ENCODE data around the gene MMP12.

MMP12 gene

GRCh38 chr11:102868339-102868738, 6.4 kb downstream of the MMP12 start:
- no peak for TF ChIP-seq RAD21 (IDR thresholded peaks at IDR 0.05; ENCODE audit: low read depth)
- no peak for TF ChIP-seq NFIC (IDR thresholded peaks at IDR 0.05)
- no peak for TF ChIP-seq EP300 (IDR thresholded peaks at IDR 0.05; ENCODE audit: borderline replicate concordance)
- TF ChIP-seq CREB1 (IDR thresholded peaks at IDR 0.05; ENCODE audit: low read depth): no peak
- TF ChIP-seq EGR1 (IDR thresholded peaks at IDR 0.05): no peak
- no peak for TF ChIP-seq MAX (IDR thresholded peaks at IDR 0.05)
- TF ChIP-seq USF1 (IDR thresholded peaks at IDR 0.05): no peak
- no peak for TF ChIP-seq YY1 (IDR thresholded peaks at IDR 0.05; ENCODE audit: low read depth)
- TF ChIP-seq ZBTB7A (IDR thresholded peaks at IDR 0.05; ENCODE audit: low read depth): no peak
- no peak for TF ChIP-seq TCF12 (IDR thresholded peaks at IDR 0.05; ENCODE audit: low read depth)
- TF ChIP-seq CEBPB (IDR thresholded peaks at IDR 0.05): no peak
- TF ChIP-seq REST (IDR thresholded peaks at IDR 0.05; ENCODE audit: low read depth): no peak
- no peak for TF ChIP-seq TAF1 (IDR thresholded peaks at IDR 0.05; ENCODE audit: low read depth)
- no peak for TF ChIP-seq TEAD4 (IDR thresholded peaks at IDR 0.05)
- no peak for TF ChIP-seq FOXM1 (IDR thresholded peaks at IDR 0.05; ENCODE audit: borderline replicate concordance, low read depth)

- TF ChIP-seq RAD21 (IDR thresholded peaks at IDR 0.05; ENCODE audit: low read depth): no peak
- no peak for TF ChIP-seq TEAD4 (IDR thresholded peaks at IDR 0.05)
- no peak for TF ChIP-seq ZBTB7A (IDR thresholded peaks at IDR 0.05; ENCODE audit: low read depth)
- TF ChIP-seq USF1 (IDR thresholded peaks at IDR 0.05): no peak
- TF ChIP-seq NFIC (IDR thresholded peaks at IDR 0.05): no peak
- TF ChIP-seq EP300 (IDR thresholded peaks at IDR 0.05; ENCODE audit: borderline replicate concordance): no peak
- TF ChIP-seq TCF12 (IDR thresholded peaks at IDR 0.05; ENCODE audit: low read depth): no peak
- no peak for TF ChIP-seq CEBPB (IDR thresholded peaks at IDR 0.05)
- no peak for TF ChIP-seq TAF1 (IDR thresholded peaks at IDR 0.05; ENCODE audit: low read depth)
- no peak for TF ChIP-seq EGR1 (IDR thresholded peaks at IDR 0.05)
- no peak for TF ChIP-seq YY1 (IDR thresholded peaks at IDR 0.05; ENCODE audit: low read depth)
- TF ChIP-seq REST (IDR thresholded peaks at IDR 0.05; ENCODE audit: low read depth): no peak
- no peak for TF ChIP-seq FOXM1 (IDR thresholded peaks at IDR 0.05; ENCODE audit: borderline replicate concordance, low read depth)
- no peak for TF ChIP-seq CREB1 (IDR thresholded peaks at IDR 0.05; ENCODE audit: low read depth)
- no peak for TF ChIP-seq MAX (IDR thresholded peaks at IDR 0.05)
These were observed 10.1 kb downstream of the MMP12 start for GRCh38 chr11:102864724-102865123.

GRCh38 chr11:102853956-102854355, 20.8 kb downstream of the MMP12 start:
- TF ChIP-seq RAD21 (IDR thresholded peaks at IDR 0.05; ENCODE audit: low read depth) (no peak), NFIC (IDR thresholded peaks at IDR 0.05) (no peak), MAX (IDR thresholded peaks at IDR 0.05) (no peak), TCF12 (IDR thresholded peaks at IDR 0.05; ENCODE audit: low read depth) (no peak), TAF1 (IDR thresholded peaks at IDR 0.05; ENCODE audit: low read depth) (no peak), YY1 (IDR thresholded peaks at IDR 0.05; ENCODE audit: low read depth) (no peak), CREB1 (IDR thresholded peaks at IDR 0.05; ENCODE audit: low read depth) (no peak), USF1 (IDR thresholded peaks at IDR 0.05) (no peak), EGR1 (IDR thresholded peaks at IDR 0.05) (no peak), TEAD4 (IDR thresholded peaks at IDR 0.05) (no peak)

- TF ChIP-seq RAD21 (IDR thresholded peaks at IDR 0.05; ENCODE audit: low read depth) (no peak), MAX (IDR thresholded peaks at IDR 0.05) (no peak), REST (IDR thresholded peaks at IDR 0.05; ENCODE audit: low read depth) (no peak)
These were observed 21.7 kb downstream of the MMP12 start for GRCh38 chr11:102853055-102853454.
